Left hindlimb (tissue), 1 donor: ENCODE measurements around the gene KDM5C.

Experiments
- DNase-seq: peaks from one replicate; pipeline ENCODE4 v3.0.0-alpha.2; 2018

Gene KDM5C

GRCh38 chrX:53224860-53225797 is at the start of gene KDM5C:
Gene KDM5C (minus strand): TSS chrX:53225207. CDS start chrX:53224889, 318 bp downstream.
- peak; percentile 89 for DNase-seq

- no peak for DNase-seq
Measured at GRCh38 chrX:53272808-53273337, 47.9 kb upstream of the KDM5C start.

- DNase-seq, result no peak
Measured at GRCh38 chrX:53269536-53270107, 44.6 kb upstream of the KDM5C start.

- DNase-seq, result no peak
Measured at GRCh38 chrX:53268173-53268572, 43.2 kb upstream of the KDM5C start.

- DNase-seq, result no peak
Measured at GRCh38 chrX:53266914-53267313, 41.9 kb upstream of the KDM5C start.

- DNase-seq, result no peak
Measured at GRCh38 chrX:53265771-53266574, 41.0 kb upstream of the KDM5C start.

- no peak for DNase-seq
Measured at GRCh38 chrX:53263597-53264094, 38.6 kb upstream of the KDM5C start.

GRCh38 chrX:53262918-53263394 is 37.9 kb upstream of the KDM5C start:
- no peak for DNase-seq

- no peak for DNase-seq
Measured at GRCh38 chrX:53262189-53262917, 37.3 kb upstream of the KDM5C start.

- no peak for DNase-seq
Measured at GRCh38 chrX:53261355-53261972, 36.5 kb upstream of the KDM5C start.

- no peak for DNase-seq
Measured at GRCh38 chrX:53260836-53261235, 35.8 kb upstream of the KDM5C start.

GRCh38 chrX:53257670-53258423 is 32.8 kb upstream of the KDM5C start:
- no peak for DNase-seq

- DNase-seq, result no peak
Measured at GRCh38 chrX:53257166-53257565, 32.2 kb upstream of the KDM5C start.

- no peak for DNase-seq
Measured at GRCh38 chrX:53256446-53257041, 31.5 kb upstream of the KDM5C start.

GRCh38 chrX:53255738-53256191 is 30.8 kb upstream of the KDM5C start:
- DNase-seq, result no peak

GRCh38 chrX:53254570-53255461 is 29.8 kb upstream of the KDM5C start:
- DNase-seq, result no peak

- DNase-seq, result no peak
Measured at GRCh38 chrX:53253293-53254020, 28.4 kb upstream of the KDM5C start.

GRCh38 chrX:53251307-53251706 is 26.3 kb upstream of the KDM5C start:
- DNase-seq, result no peak
